Effector memory CD4-positive, alpha-beta T cell (primary cell): Measurements from ENCODE around the gene ATP5MG.

Experiments used
- DNase-seq, 3 donors: peaks; one replicate each; pipeline ENCODE4 v3.0.0-alpha.2; 2020
- H3K27ac ChIP-seq: 2 replicates; pipeline ENCODE4 v1.7.0; 2013; ENCODE audit warnings: mild to moderate bottlenecking, low read length, moderate library complexity; ENCODE audit not compliant: insufficient read depth, poor library complexity, severe bottlenecking
- H3K27me3 ChIP-seq: replicated peaks from 2 replicates; pipeline ENCODE4 v1.7.0; 2013; ENCODE audit warnings: mild to moderate bottlenecking, low read length; ENCODE audit not compliant: insufficient read depth, control insufficient read depth, poor library complexity, severe bottlenecking
- H3K36me3 ChIP-seq: 2 replicates; pipeline ENCODE4 v1.7.0; 2013; ENCODE audit warnings: mild to moderate bottlenecking, low read length, moderate library complexity; ENCODE audit not compliant: control insufficient read depth, insufficient read depth
- H3K4me1 ChIP-seq: 2 replicates; pipeline ENCODE4 v1.7.0; 2013; ENCODE audit warnings: low read length, mild to moderate bottlenecking; ENCODE audit not compliant: control insufficient read depth, insufficient read depth, poor library complexity, severe bottlenecking
- H3K4me3 ChIP-seq: 2 replicates; pipeline ENCODE4 v1.7.0; 2013; ENCODE audit warnings: low read length, low read depth, mild to moderate bottlenecking; ENCODE audit not compliant: insufficient read depth, poor library complexity, severe bottlenecking
- H3K9me3 ChIP-seq: 2 replicates; pipeline ENCODE4 v1.7.0; 2013; ENCODE audit warnings: mild to moderate bottlenecking, low read length, moderate library complexity; ENCODE audit not compliant: control insufficient read depth

ATP5MG gene

GRCh38 chr11:118374729-118375128 lies 26.7 kb upstream of the ATP5MG start:
- Histone ChIP-seq H3K27me3 (no peaks in the 10 kb centered on the region), H3K4me3 (no peak overlapping the region), H3K9me3 (no peaks in the 10 kb centered on the region), H3K36me3 (peaks cover 95% of the 10 kb centered on the region), H3K4me1 (no peaks in the 10 kb centered on the region), H3K27ac (no peak overlapping the region)
- DNase-seq, result no peak

- Histone ChIP-seq H3K36me3 (peaks cover 95% of the 10 kb centered on the region), H3K9me3 (no peaks in the 10 kb centered on the region)
- no peak for DNase-seq
Measured at GRCh38 chr11:118375978-118376377, 25.4 kb upstream of the ATP5MG start.

GRCh38 chr11:118379497-118379896 lies 21.9 kb upstream of the ATP5MG start:
- Histone ChIP-seq H3K4me1 (no peaks in the 10 kb centered on the region), H3K9me3 (no peaks in the 10 kb centered on the region), H3K27me3 (no peaks in the 10 kb centered on the region), H3K27ac (no peak overlapping the region), H3K36me3 (peaks cover 94% of the 10 kb centered on the region), H3K4me3 (no peak overlapping the region)
- DNase-seq, result no peak

More at GRCh38 chr11:118375978-118376377, 25.4 kb upstream of the ATP5MG start:
- Histone ChIP-seq H3K27ac (no peak overlapping the region), H3K4me3 (no peak overlapping the region), H3K27me3 (no peaks in the 10 kb centered on the region), H3K4me1 (no peaks in the 10 kb centered on the region)

- peaks cover 94% of the 10 kb centered on the region for H3K36me3 ChIP-seq
- DNase-seq, result no peak
- H3K27me3 ChIP-seq, result no peaks in the 10 kb centered on the region
- no peaks in the 10 kb centered on the region for H3K4me1 ChIP-seq
- no peaks in the 10 kb centered on the region for H3K9me3 ChIP-seq
- H3K4me3 ChIP-seq, result no peak overlapping the region
- no peak overlapping the region for H3K27ac ChIP-seq
Measured at GRCh38 chr11:118380571-118380970, 20.8 kb upstream of the ATP5MG start.

GRCh38 chr11:118382954-118383353 lies 18.5 kb upstream of the ATP5MG start:
- H3K9me3 ChIP-seq, result no peaks in the 10 kb centered on the region
- H3K4me1 ChIP-seq, result no peaks in the 10 kb centered on the region

GRCh38 chr11:118383657-118384056 lies 17.7 kb upstream of the ATP5MG start:
- Histone ChIP-seq H3K36me3 (peaks cover 97% of the 10 kb centered on the region), H3K4me1 (no peaks in the 10 kb centered on the region), H3K9me3 (no peaks in the 10 kb centered on the region), H3K27me3 (no peaks in the 10 kb centered on the region), H3K4me3 (no peak overlapping the region), H3K27ac (no peak overlapping the region)
- no peak for DNase-seq

More at GRCh38 chr11:118382954-118383353, 18.5 kb upstream of the ATP5MG start:
- peaks cover 98% of the 10 kb centered on the region for H3K36me3 ChIP-seq
- no peak for DNase-seq
- no peaks in the 10 kb centered on the region for H3K27me3 ChIP-seq
- H3K4me3 ChIP-seq, result no peak overlapping the region
- no peak overlapping the region for H3K27ac ChIP-seq

- no peak overlapping the region for H3K4me3 ChIP-seq
- H3K27ac ChIP-seq, result peak overlapping the region; percentile 54
- peaks cover 10% of the 10 kb centered on the region for H3K4me1 ChIP-seq
- H3K36me3 ChIP-seq, result peaks cover 42% of the 10 kb centered on the region
- DNase-seq, result no peak
- H3K9me3 ChIP-seq, result no peaks in the 10 kb centered on the region
- H3K27me3 ChIP-seq, result no peaks in the 10 kb centered on the region
Measured at GRCh38 chr11:118396097-118396501, 5.3 kb upstream of the ATP5MG start.

- Histone ChIP-seq H3K9me3 (no peaks in the 10 kb centered on the region), H3K27me3 (no peaks in the 10 kb centered on the region), H3K27ac (peak overlapping the region; percentile 90), H3K4me1 (peaks cover 10% of the 10 kb centered on the region), H3K4me3 (no peak overlapping the region), H3K36me3 (peaks cover 34% of the 10 kb centered on the region)
- no peak for DNase-seq
Measured at GRCh38 chr11:118397448-118397847, 4.0 kb upstream of the ATP5MG start.

GRCh38 chr11:118398791-118399559 lies 2.4 kb upstream of the ATP5MG start:
- Histone ChIP-seq H3K27ac (peak overlapping the region; percentile 90), H3K27me3 (no peaks in the 10 kb centered on the region), H3K36me3 (peaks cover 21% of the 10 kb centered on the region), H3K4me1 (peaks cover 15% of the 10 kb centered on the region), H3K9me3 (no peaks in the 10 kb centered on the region), H3K4me3 (no peak overlapping the region)
- peak; percentile 32 to 52 (median 50) for DNase-seq

- peaks cover 15% of the 10 kb centered on the region for H3K4me1 ChIP-seq
- no peaks in the 10 kb centered on the region for H3K27me3 ChIP-seq
- H3K4me3 ChIP-seq, result peak overlapping the region; percentile 87
- DNase-seq, result no peak
- peak overlapping the region; percentile 90 for H3K27ac ChIP-seq
- no peaks in the 10 kb centered on the region for H3K9me3 ChIP-seq
- peaks cover 10% of the 10 kb centered on the region for H3K36me3 ChIP-seq
Measured at GRCh38 chr11:118401880-118402590, 629 bp downstream of the ATP5MG start.
